Testis (tissue), 3 donors: ENCODE results near the gene RAB35. TPM values are rescaled to one million over a fixed set of nuclear protein-coding genes. Genes with fewer than 3 reads are reported as not detected.

ENCODE experiments used
- DNase-seq: peaks from one replicate; pipeline ENCODE4 v3.0.0-alpha.2; 2019
- H3K27ac ChIP-seq, 2 donors: fragments of 200-600 bp; sonication (generic); one replicate each; pipeline ENCODE4 v1.5.1; 2019
- H3K27me3 ChIP-seq: fragments of 200-600 bp; sonication (generic); one replicate; pipeline ENCODE4 v1.5.1; 2019
- H3K36me3 ChIP-seq: fragments of 200-600 bp; sonication (generic); one replicate; pipeline ENCODE4 v1.5.1; 2017; ENCODE audit warnings: low read depth; ENCODE audit errors: missing control alignments
- H3K4me1 ChIP-seq: fragments of 200-600 bp; sonication (generic); one replicate; pipeline ENCODE4 v1.5.1; 2019
- H3K4me3 ChIP-seq, 2 donors: fragments of 200-600 bp; sonication (generic); one replicate each; pipeline ENCODE4 v1.5.1; 2017 to 2019
- H3K9me3 ChIP-seq: fragments of 200-600 bp; sonication (generic); one replicate; pipeline ENCODE4 v1.5.1; 2017
- CTCF ChIP-seq, 3 experiments: fragments of 450-650 bp in 2 of 3; fragments of 200-600 bp in 1 of 3; sonication (generic) in 1 of 3; IDR thresholded peaks; one replicate each; pipeline ENCODE4 v1.5.1; 2016 to 2019; ENCODE audit warnings: antibody characterized with exemption in 3 of 3, mild to moderate bottlenecking in 2 of 3, moderate library complexity in 1 of 3
- POLR2A ChIP-seq: fragments of 450-650 bp; IDR thresholded peaks from one replicate; pipeline ENCODE4 v1.6.1; 2017; ENCODE audit warnings: antibody characterized with exemption, mild to moderate bottlenecking, moderate library complexity
- WGBS, 2 donors: methylation state at CpG; one replicate each; pipeline ENCODE4 v1.1.5; 2018; 5-methylcytosine and 5-hydroxymethylcytosine counted together
- intact Hi-C: fragments of 100-400 bp; cut with DNase I; formaldehyde crosslinking; loops from one replicate; pipeline ENCODE4 v1.15.1; 2023; ENCODE audit warnings: low total_unique reads
- polyA plus RNA-seq: library from polyadenylated mRNA; stranded (reverse); fragments of 350-450 nt; fragmentation: Illumina TruSeq; extraction: RNeasy Lipid Tissue Mini Kit (QIAGEN cat#74804); gene quantifications from one replicate; pipeline ENCODE4 v1.2.3, GENCODE V29; 2014; ENCODE audit warnings: low read depth, low replicate concordance; ENCODE audit not compliant: insufficient read depth
- total RNA-seq, 2 donors: library from RNA; depleted of rRNA; stranded (reverse); fragments of >200 nt; gene quantifications; one replicate each; pipeline ENCODE4 v1.2.3, GENCODE V29; 2016

Gene RAB35
- total and polyA plus RNA-seq, 3 donors from 2014 or later: 21.1 to 27.4 (median 24.4) TPM

GRCh38 chr12:120119271-120119973, 2.9 kb upstream of the RAB35 start:
- Histone ChIP-seq H3K4me3 (no peak overlapping the region), H3K27ac (no peak overlapping the region), H3K36me3 (no peaks in the 10 kb centered on the region), H3K9me3 (no peaks in the 10 kb centered on the region), H3K4me1 (peaks cover 29% of the 10 kb centered on the region), H3K27me3 (no peaks in the 10 kb centered on the region)
- TF ChIP-seq CTCF (IDR thresholded peaks at IDR 0.05) (no peak), POLR2A (no peak)
- 44 to 80% methylated on average over 9 of the region's 9 CpGs for WGBS, 2 donors
- no peak for DNase-seq
- intact Hi-C loops: no loop called here

- 26 to 39% methylated on average over 11 of the region's 11 CpGs for WGBS, 2 donors
- no peak for TF ChIP-seq CTCF (IDR thresholded peaks at IDR 0.05)
- TF ChIP-seq POLR2A: no peak
- Histone ChIP-seq H3K4me1 (peaks cover 29% of the 10 kb centered on the region), H3K27ac (no peak overlapping the region), H3K4me3 (no peak overlapping the region), H3K36me3 (no peaks in the 10 kb centered on the region), H3K9me3 (no peaks in the 10 kb centered on the region), H3K27me3 (no peaks in the 10 kb centered on the region)
- DNase-seq: no peak
- intact Hi-C loops: no loop called here
Observed at GRCh38 chr12:120118321-120119061, 1.9 kb upstream of the RAB35 start.

- peak overlapping the region; percentile 70 to 74 for H3K4me3 ChIP-seq
- 19 to 24% methylated on average over 7 of the region's 7 CpGs for WGBS, 2 donors
- H3K4me1 ChIP-seq: peaks cover 29% of the 10 kb centered on the region
- H3K9me3 ChIP-seq: no peaks in the 10 kb centered on the region
- TF ChIP-seq POLR2A (no peak), CTCF (IDR thresholded peaks at IDR 0.05) (no peak)
- intact Hi-C loops: no loop called here
- H3K27me3 ChIP-seq: no peaks in the 10 kb centered on the region
- H3K27ac ChIP-seq: no peak overlapping the region
- DNase-seq: no peak
- H3K36me3 ChIP-seq: no peaks in the 10 kb centered on the region
Observed at GRCh38 chr12:120117961-120118320, 1.4 kb upstream of the RAB35 start.

- peak; percentile 94 for DNase-seq
- 0 to 1% methylated on average over 13 to 57 of the region's 91 CpGs for WGBS, 2 donors
- H3K4me3 ChIP-seq: peak overlapping the region; percentile 70 to 74
- peak overlapping the region; percentile 79 to 91 for H3K27ac ChIP-seq
- no peaks in the 10 kb centered on the region for H3K27me3 ChIP-seq
- TF ChIP-seq POLR2A (peak; percentile 48), CTCF (IDR thresholded peaks at IDR 0.05) (no peak)
- no peaks in the 10 kb centered on the region for H3K36me3 ChIP-seq
- H3K9me3 ChIP-seq: no peaks in the 10 kb centered on the region
- peaks cover 29% of the 10 kb centered on the region for H3K4me1 ChIP-seq
- intact Hi-C loops: no loop called here
Observed at GRCh38 chr12:120116792-120117651, 469 bp upstream of the RAB35 start.
